Upper lobe of right lung (tissue), 1 donor: ENCODE data around the gene KAT6B. TPM values are rescaled to one million over a fixed set of nuclear protein-coding genes. Genes with fewer than 3 reads are reported as not detected.

Source experiments
- ATAC-seq: fragments of 200-7000 bp; cut with Tn5 transposase; one replicate; pipeline ENCODE4 v1.9.1; 2020; ENCODE audit warnings: mild to moderate bottlenecking, moderate library complexity
- DNase-seq: peaks from one replicate; pipeline ENCODE4 v3.0.0-alpha.2; 2020
- H3K27ac ChIP-seq: fragments of 200-600 bp; one replicate; pipeline ENCODE4 v1.8.0; 2022
- H3K27me3 ChIP-seq: fragments of 200-600 bp; one replicate; pipeline ENCODE4 v1.8.0; 2022; ENCODE audit warnings: mild to moderate bottlenecking
- H3K36me3 ChIP-seq: fragments of 200-600 bp; one replicate; pipeline ENCODE4 v1.8.0; 2022
- H3K4me1 ChIP-seq: fragments of 200-600 bp; one replicate; pipeline ENCODE4 v1.8.0; 2022
- H3K4me3 ChIP-seq: fragments of 200-600 bp; one replicate; pipeline ENCODE4 v1.8.0; 2022; ENCODE audit warnings: mild to moderate bottlenecking
- H3K9me3 ChIP-seq: fragments of 200-600 bp; one replicate; pipeline ENCODE4 v1.8.0; 2022
- CTCF ChIP-seq: fragments of 200-600 bp; IDR thresholded peaks from one replicate; pipeline ENCODE4 v1.8.0; 2022; ENCODE audit warnings: antibody characterized with exemption
- intact Hi-C: fragments of 100-400 bp; cut with DNase I; formaldehyde crosslinking; loops from one replicate; pipeline ENCODE4 v1.11.0; 2022
- total RNA-seq: library from RNA; stranded (reverse); fragmentation: NEBNext Ultra II Directional; extraction: Animal tissue kit (Norgen Biotek cat#: 25700); gene quantifications from one replicate; pipeline ENCODE4 v1.2.1, GENCODE V29; 2021
- donor health status: DM: no; HTN: yes; CAD: no; lungs with severe emphysema.

The KAT6B gene
- total RNA-seq, 1 donor from 2014 or later, result 45.4 TPM

GRCh38 chr10:74821501-74821900, 4.9 kb upstream of the KAT6B start:
- H3K36me3 ChIP-seq, result no peaks in the 10 kb centered on the region
- no peak overlapping the region for H3K27ac ChIP-seq
- peak; percentile 1 for ATAC-seq
- peak; percentile 70 for DNase-seq
- H3K4me1 ChIP-seq, result peaks cover 35% of the 10 kb centered on the region
- peaks cover 4% of the 10 kb centered on the region for H3K9me3 ChIP-seq
- intact Hi-C loops, result no loop called here
- TF ChIP-seq CTCF, result no peak
- H3K27me3 ChIP-seq, result no peaks in the 10 kb centered on the region
- H3K4me3 ChIP-seq, result no peak overlapping the region

- peak overlapping the region; percentile 49 for H3K27ac ChIP-seq
- DNase-seq, result no peak
- no peaks in the 10 kb centered on the region for H3K36me3 ChIP-seq
- no peak for TF ChIP-seq CTCF
- H3K27me3 ChIP-seq, result no peaks in the 10 kb centered on the region
- H3K4me3 ChIP-seq, result no peak overlapping the region
- H3K4me1 ChIP-seq, result peaks cover 35% of the 10 kb centered on the region
- no peak for ATAC-seq
- H3K9me3 ChIP-seq, result peaks cover under 1% of the 10 kb centered on the region
- intact Hi-C loops, result no loop called here
Observed at GRCh38 chr10:74822101-74822500, 4.3 kb upstream of the KAT6B start.

- no peaks in the 10 kb centered on the region for H3K27me3 ChIP-seq
- H3K27ac ChIP-seq, result peak overlapping the region; percentile 49
- H3K4me1 ChIP-seq, result peaks cover 37% of the 10 kb centered on the region
- DNase-seq, result no peak
- TF ChIP-seq CTCF, result no peak
- intact Hi-C loops, result no loop called here
- ATAC-seq, result no peak
- no peaks in the 10 kb centered on the region for H3K9me3 ChIP-seq
- H3K36me3 ChIP-seq, result no peaks in the 10 kb centered on the region
- no peak overlapping the region for H3K4me3 ChIP-seq
Observed at GRCh38 chr10:74822521-74823089, 3.8 kb upstream of the KAT6B start.

- TF ChIP-seq CTCF, result no peak
- H3K9me3 ChIP-seq, result no peaks in the 10 kb centered on the region
- H3K4me3 ChIP-seq, result peak overlapping the region; percentile 87
- no peaks in the 10 kb centered on the region for H3K36me3 ChIP-seq
- peak overlapping the region; percentile 99 for H3K27ac ChIP-seq
- DNase-seq (no peak), ATAC-seq (no peak)
- H3K27me3 ChIP-seq, result no peaks in the 10 kb centered on the region
- peaks cover 40% of the 10 kb centered on the region for H3K4me1 ChIP-seq
- intact Hi-C loops, result no loop called here
Observed at GRCh38 chr10:74823791-74824183, 2.6 kb upstream of the KAT6B start.

- H3K36me3 ChIP-seq, result no peaks in the 10 kb centered on the region
- DNase-seq, result no peak
- H3K27me3 ChIP-seq, result no peaks in the 10 kb centered on the region
- H3K27ac ChIP-seq, result peak overlapping the region; percentile 99
- H3K4me1 ChIP-seq, result peaks cover 46% of the 10 kb centered on the region
- ATAC-seq, result no peak
- H3K9me3 ChIP-seq, result no peaks in the 10 kb centered on the region
- H3K4me3 ChIP-seq, result peak overlapping the region; percentile 87
- TF ChIP-seq CTCF, result no peak
- intact Hi-C loops, result no loop called here
Observed at GRCh38 chr10:74824184-74824899, 2.1 kb upstream of the KAT6B start.
